ENCODE measurements around the gene BUD23.
"Not testable (repeated sequence)": the region's sequence is repeated elsewhere in the genome, so short reads cannot be mapped to it uniquely, and the experiment has no call there.

Gene BUD23

DNA sequence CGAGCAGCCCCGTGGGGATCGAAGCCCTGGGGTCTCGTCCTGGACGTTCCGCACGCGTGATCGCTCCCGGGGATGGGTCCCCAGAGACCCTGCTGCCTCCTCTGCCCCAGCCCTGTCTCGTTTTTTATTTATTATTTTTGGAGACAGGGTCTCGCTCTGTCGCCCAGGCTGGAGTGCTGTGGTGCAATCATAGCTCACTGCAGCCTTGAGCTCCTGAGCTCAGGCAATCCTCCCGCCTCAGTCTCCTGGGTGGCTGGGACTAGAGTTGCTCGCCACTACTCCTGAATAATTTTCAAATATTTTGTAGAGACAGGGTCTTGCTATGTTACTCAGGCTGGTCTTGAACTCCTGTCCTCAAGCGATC, 36.4 kb downstream of the BUD23 start:
- peak in 2 of 6 experiments; percentile 60 to 71 for DNase-seq

DNA sequence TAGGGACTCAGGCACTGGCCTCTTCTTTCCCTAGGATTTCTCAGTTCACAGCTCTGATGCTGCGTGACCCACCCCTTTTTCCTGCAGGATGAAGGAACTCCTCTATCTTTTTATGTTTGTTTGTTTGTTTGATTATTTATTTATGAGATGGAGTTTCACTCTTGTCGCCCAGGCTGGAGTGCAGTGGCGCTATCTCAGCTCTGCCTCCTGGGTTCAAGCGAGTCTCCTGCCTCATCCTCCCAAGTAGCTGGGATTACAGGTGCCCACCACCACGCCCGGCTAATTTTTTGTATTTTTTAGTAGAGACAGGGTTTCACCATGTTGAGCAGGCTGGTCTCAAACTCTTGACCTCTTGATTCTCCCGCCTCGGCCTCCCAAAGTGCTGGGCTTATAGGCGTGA, 37.0 kb downstream of the BUD23 start:
- DNase-seq = not testable (repeated sequence)

DNA sequence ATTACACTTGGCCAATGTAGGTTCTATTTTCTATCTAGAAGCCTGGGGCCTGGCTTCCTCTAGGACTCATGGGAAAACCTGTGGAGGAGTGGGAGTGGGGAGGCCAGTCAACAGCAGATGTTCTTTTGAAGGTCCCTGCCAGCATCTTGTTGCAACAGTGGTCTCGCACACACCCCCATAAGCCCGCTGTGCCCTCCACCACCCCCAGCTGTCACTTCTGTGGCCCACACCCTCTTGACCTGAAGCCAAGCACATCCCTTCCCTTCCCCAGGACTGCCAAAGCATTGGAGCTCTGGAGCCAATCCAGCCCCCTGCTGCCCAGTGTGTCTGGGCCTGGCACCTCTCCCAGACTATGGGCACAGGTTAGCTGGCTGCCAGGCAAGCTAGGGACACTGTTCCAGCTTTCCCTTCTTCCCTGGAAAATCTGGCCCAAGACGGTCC, 38.0 kb downstream of the BUD23 start:
- no peak for DNase-seq

DNA sequence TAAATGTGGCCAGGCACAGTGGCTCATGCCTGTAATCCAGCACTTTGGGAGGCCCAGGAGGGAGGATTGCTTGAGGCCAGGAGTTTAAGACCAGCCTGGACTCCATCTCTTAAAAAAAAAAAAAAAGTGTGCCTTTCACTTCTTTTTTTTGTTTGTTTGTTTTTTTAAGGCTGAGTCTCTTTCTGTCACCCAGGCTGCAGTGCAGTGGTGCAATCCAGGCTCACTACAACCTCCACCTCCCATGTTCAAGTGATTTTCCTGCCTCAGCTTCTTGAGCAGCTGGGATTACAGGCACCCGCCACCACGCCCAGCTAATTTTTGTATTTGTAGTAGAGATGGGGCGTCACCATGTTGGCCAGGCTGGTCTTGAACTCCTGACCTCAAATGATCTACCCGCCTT, 38.8 kb downstream of the BUD23 start:
- not testable (repeated sequence) for DNase-seq

DNA sequence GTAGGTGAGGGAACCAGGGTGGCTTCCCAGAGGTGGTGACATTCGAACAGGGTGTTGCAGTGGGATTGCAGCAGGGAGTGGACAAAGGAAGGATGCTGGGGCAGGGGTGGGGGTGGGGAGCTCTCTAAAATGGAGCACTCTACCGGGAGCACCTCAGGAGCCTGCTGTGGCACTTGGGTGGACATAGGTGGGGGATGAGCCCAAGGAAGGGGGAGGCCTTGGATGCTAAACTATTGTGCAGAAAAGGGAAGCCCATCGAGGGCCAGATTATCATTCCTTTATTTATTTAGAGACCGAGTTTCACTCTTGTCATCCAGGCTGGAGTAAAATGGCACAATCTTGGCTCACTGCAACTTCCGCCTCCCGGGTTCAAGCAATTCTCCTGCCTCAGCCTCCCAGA, 39.4 kb downstream of the BUD23 start:
- no peak for DNase-seq

DNA sequence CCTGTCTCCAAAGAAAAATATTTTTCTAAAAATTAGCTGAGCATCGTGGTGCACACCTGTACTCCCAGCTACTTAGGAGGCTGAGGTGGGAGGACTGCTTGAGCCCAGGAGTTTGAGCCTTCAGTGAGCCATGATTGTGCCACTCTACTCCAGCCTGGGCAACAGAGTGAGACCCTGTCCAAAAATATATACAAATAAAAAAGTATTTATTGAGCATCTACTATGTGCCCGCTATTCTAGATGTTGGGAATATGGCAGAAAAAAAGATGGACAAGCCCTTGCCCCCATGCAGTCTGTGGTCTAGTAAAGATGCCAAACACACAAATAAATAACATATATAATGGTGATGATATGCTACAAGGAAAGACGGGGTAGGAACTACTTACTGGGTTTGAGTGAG, 40.4 kb downstream of the BUD23 start:
- no peak for DNase-seq

DNA sequence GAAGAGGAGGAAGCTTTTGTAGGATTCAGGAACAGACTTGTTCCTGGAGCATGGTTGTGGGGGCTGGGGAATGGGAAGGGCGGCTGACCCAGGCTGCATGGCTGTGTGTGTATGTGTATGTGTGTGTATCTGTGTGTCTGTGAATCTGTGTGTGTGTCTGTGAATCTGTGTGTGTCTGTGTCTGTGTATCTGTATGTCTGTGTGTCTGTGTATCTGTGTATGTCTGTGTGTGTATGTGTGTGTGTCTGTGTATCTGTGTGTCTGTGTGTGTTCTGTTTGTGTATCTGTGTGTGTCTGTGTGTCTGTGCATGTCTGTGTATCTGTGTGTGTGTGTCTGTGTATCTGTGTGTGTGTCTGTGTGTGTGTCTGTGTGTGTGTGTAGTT, 42.7 kb downstream of the BUD23 start:
- DNase-seq = no peak

DNA sequence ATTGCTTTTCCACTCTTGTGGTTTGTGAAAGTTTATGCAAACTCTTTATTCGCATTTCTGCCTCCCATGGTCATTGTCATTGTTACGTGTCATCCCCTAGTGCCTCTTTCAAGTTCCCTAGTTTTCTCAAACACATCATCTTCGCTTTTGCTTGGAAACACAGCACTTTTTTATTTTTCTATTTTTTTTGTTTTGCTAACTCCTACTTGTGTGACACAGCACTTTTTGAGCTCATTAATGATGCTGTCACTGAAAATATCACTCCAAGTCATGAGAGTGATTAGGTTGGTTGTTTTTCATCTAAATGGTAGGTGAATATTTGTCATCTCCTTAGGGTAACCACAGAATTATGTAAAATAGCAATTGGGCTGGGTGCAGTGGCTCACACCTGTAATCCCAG, 44.6 kb downstream of the BUD23 start:
- no peak for DNase-seq

DNA sequence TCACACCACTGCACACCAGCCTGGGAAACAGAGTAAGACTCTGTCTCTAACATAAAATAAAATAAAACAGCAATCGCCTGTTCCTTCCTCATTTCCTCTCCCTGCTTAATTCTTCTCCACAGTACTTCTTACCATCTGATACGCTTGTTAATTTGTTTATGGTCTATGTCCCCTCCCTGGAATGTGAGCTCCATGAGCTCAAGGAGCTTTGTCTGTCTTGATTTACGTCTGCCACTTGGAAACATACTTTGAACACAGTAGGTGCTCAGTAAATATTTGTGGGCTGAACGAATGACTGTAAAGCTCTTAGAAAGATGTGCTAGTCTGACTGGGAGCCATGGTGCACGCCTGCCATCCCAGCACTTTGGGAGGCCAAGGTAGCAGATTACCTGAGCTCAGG, 45.2 kb downstream of the BUD23 start:
- no peak for DNase-seq

DNA sequence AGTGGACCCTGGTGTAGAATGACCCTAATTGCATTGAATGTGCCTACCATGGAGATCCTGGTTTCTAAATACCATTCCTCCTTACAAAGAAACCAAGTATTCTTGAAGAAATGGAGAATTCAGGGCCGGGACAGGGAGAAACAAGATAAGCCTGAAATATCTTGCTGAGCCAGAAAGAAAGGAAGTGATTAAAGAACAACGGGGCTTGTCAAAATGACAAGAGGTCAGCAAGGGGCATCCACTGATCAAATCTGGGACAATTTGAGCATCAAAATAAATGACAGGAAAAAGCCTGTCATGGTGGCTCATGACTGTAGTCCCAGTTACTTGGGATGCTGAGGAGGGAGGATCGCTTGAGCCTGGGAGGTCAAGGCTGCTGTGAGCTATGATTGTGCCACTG, 47.1 kb downstream of the BUD23 start:
- DNase-seq = no peak

DNA sequence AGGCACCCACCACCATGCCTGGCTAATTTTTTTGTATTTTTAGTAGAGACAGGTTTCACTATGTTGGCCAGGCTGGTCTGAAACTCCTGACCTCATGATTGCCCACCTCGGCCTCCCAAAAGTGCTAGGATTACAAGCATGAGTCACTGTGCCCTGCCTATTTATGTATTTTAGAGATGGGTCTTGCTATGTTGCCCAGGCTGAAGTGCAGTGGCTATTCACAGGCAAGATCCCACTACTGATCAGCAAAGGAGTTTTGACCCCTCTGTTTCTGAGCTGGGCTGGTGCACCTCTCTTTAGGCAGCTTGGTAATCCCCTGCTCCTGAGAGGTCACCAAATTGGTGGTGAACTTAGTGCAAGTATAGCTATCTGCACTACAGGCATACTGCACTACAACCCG, 49.0 kb downstream of the BUD23 start:
- DNase-seq = no peak

DNA sequence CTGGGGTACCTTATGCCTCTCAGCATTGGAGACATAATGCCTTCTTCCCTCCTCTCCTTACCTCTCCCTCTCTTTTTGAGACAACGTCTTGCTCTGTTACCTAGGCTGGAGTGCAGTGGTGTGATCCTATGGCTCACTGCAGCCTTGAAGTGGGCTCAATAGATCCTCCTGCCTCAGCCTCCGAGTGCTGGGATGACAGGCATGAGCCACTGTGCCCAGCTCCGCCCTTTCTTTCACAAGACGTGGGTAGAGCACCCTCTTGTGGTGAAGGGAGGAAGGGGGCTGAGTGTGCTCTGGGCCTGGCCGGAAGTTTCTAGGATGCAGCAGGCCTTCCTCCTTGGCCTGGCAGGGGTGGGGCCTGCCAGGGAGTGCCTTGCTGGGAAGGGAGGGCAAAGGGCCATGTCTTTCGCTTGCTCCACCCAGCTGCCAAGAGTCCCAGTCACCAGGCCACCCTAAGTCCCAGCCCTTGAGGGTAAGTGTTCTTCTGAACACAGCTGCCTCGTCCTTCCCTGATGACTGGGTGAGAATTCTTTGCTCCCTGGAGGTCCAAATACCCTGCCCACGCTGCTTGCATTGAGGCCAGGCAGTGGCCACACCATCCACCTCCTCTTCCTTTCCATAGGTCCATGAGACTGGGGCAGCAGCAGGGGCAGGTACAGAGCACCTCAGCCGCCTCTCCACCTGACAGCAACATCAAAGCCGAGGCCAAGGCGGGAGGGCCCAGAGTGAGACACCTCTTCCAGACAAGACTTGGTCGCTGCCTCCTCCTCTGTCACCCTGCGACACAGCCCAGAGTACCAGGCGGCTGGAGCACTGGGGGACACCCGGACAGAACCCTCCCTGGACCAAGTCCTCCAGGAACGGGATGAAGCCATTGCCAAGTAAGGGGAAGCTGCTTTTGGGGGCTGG, 51.5 kb downstream of the BUD23 start:
- peak; percentile 56 to 85 (median 72) for DNase-seq

DNA sequence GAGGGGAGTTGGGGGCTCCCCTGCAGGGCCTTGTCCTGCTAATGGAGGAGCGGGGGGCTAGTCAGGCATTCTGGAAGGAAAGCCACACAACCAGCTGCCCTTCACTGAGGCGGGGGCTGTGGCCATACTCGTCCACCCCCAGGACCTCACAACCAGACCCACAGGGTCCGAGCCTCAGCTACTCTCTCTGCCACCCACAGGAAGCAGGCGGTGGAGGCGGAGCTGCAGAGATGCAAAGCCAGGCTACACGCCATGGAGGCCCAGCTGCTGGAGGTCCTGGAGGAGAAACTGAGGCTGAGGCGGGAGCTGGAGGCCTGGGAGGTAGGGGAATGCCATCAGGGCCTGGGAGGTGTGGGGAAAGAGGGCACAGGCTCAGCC, 52.1 kb downstream of the BUD23 start:
- DNase-seq = no peak

DNA sequence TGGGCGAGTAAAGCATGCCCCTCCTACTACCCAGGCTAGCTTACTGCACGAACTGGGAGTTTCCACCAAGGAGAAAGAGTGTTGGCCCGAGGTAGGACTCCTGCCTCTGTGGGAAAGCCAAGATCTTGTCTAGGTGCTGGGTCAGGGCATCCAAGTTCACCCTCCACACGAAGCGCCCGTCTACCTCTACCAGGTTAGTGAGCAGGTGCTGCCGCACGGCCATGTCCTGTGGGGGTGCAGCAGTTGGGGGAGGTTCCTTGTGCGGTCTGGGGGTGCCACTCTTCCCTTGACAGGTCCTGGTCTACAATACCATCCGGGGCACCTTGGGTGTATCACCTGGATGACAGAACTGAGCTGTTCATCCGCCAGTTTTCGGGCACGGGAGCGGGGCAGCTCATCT, 53.5 kb downstream of the BUD23 start:
- DNase-seq = no peak

DNA sequence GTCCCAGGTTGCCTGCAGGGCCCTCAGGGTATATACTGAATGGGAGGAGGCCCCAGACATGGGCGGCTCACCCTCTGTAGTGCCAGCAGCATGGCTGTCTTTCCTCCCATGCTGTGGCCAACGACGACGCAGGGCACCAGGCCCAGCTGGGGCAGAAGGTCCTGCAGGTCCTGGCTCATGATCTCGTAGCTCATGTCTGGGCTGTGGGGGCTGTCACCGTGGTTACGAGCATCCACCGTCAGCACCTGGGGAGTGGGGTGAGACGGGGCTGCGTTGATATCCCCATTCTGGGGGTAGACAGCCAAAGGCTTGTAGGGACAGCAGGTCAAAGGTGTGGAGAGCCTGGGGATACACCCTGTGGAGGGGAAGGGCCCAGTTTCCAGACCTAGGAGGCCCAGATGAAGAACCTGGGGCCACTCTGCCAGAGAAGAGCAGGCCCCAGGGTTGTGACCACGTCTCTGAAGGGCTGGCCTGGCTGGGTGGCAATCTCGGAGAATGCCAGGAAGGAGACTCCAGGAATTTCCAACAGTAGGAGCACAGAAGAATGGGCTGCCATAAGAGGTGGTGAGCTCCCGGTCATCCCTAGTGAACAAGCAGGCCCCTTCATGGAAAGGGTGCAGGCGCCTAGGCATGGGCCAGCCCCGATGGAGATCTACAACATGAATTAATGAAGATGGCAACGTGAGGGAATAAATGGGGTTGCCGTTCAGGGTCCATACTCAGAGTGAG, 54.3 kb downstream of the BUD23 start:
- DNase-seq = no peak

DNA sequence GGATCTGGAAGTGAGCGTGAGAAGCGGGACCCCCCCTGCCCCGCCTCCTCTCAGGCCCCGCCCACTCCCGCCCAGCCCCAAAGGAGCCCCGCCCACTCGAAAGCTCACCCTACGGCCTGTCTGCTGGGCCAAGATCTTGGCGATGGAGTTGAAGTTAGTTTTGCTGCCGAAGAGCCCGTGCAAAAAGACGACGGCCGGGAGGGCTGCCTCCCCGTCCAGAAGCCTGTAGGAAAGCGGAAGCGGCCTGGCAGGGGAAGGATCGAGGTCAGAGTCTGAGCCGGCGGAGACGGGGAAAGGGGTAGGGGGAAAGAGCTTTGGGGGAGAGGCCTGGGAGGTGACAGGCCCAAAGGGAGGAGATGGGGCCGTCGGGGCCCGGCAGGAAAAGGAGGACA, 54.8 kb downstream of the BUD23 start:
- DNase-seq = peak; percentile 29 to 74 (median 62)

DNA sequence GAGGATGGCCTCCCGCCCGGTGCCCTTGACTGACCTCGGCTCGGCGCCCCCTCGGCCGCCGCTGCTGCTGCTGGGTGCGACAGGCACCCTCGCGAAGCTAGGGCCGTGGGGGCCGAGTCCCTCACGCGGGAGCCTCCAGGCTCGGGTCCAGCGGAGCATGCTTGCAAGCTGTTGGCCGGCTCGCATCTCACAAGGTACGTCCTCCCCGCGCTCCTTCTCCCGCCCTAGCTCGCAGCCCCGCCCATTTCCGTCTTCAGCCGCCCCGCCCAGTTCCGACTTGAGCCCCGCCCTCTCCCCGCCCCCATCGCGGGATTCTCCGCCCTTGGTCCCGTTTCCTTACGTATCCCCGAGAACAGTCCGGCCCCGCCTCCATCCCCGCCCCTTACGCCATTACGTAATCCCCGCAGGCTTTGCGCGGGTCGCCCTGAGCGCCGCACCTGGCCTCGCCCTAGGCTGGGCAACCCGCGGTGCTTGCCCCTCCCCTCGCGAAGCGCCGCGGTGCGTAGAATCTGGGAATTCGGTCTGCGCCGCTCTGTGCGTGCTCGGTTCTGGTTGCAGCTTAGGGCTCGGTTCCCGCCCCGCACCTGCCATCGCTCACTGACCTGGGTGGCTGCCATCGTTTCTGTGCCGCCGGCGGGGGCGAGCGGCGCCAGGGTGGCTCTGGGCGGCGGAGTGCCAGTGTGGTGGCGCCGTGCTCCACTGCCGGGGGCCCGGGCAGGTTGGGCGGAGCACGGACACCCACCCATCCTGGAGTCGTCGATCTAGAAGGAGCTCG, 55.4 kb downstream of the BUD23 start, which contains the start of gene ABHD11:
Gene ABHD11, minus strand, starts transcription at position 191 of the 775 bp plus-strand sequence. Its CDS starts 32 bp downstream, at position 159.
- peak; percentile 93 to 98 (median 98) for DNase-seq

DNA sequence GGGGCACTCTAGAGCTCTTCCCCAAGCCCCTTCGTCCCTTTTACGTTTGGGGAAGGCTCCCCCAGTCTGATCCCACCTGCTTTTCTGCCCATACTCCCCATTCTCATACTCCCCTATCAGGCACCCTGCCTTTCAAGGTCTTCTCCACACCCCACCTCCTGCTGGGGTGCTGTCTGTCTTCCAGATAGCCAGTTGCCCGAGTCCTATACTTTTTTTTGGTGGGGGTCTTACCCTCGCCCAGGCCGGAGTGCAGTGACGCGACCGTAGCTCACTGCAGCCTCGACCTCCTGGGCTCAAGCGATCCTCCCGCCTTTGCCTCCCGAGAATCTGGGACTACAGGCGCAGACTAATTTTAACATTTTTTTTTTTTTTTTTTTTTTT, 56.0 kb downstream of the BUD23 start:
- no peak for DNase-seq

DNA sequence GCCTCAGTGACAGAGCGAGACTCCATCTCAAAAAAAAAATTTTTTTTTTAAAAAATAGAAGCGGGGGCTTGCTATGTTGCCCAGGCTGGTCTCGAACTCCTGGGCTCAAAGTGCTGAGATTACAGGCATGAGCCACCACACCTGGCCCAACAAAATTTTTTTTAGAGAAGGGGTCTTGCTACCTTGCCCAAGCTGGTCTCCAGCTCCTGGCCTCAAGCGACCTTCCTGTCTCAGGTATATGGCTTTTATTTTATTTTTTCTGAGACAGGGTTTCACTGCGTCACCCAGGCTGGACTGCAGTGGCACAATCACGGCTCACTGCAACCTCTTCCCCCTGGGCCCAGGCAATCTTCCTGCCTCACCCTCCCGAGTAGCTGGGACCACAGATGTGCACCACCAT, 56.8 kb downstream of the BUD23 start:
- no peak for DNase-seq

DNA sequence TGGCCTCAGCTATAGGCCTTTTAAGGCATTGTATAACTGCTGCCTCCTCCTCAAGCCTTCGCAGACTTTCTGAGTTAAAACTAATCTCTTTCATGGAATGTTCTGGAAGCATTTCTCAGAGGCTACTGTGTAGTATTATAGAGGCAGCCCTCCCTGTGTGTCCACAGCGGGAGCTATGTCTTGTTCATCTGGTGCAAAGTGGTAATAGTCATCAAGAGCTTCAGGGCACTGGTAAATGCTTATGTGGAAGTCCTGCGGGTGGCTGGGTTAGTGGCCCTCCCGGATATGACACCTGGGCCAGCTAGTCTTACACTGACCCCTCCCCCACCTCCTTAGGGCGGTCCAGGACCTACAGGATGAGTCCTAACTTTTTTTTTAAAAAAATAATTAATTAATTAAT, 57.4 kb downstream of the BUD23 start:
- no peak for DNase-seq

DNA sequence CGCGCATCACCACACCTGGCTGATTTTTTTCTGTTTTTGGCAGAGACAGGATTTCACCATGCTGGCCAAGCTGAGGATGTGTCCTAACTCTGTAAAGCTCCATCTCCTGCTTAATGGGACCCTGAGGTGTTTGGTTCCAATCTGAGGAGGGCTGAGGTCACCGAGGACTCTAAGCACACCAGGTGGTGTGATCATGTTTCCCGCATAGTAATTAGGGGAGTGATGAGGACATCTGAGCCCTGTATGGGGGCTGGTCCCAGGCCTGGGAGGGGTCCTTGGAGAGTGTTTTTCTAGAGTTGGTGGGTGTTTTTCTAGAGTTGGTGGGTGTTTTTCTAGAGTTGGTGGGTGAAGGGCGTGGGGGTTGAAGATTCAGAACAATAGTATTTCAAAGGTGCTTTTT, 58.2 kb downstream of the BUD23 start:
- no peak for DNase-seq

DNA sequence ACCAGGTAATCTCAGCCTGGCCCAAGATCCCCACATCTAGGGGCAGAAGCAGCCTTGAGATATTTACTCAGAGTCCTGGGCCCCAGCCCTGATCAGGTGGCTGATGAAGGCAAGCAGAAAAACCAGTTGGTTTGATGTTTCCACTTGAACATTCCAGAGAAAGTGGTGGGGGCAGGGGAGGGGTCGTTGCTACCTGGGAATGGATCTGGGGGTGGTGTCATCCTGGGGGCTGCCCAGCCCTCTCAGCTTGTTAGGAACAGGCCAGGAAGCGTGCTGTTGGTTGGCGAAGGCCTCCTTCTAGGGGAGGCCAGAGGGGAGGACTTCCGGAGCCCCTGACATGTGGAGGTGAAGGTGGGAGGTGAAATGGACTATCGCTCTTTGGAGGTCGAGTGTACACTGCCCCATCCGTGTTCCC, 58.9 kb downstream of the BUD23 start:
- DNase-seq = no peak
